ENCODE data around the gene ABI3BP. TPM values are rescaled to one million over a fixed set of nuclear protein-coding genes. Genes with fewer than 3 reads are reported as not detected.

Gene ABI3BP
- total RNA-seq, 1 experiment from 2014 or later = 0.15 TPM

- RAD21 ChIA-PET (ENCODE audit: low non-redundant PET in 1 of 2, low total read pairs in 2 of 2, uncharacterized antibody in 2 of 2, unreplicated experiment in 2 of 2) = no interaction called here
- intact Hi-C loops (cut with micrococcal nuclease) = loop anchor here (5.0 to 10.0 kb wide), 2 partner anchors 429 to 576 kb away; no protein-coding TSS in a partner anchor
- Histone ChIP-seq H3K27ac (ENCODE audit: low read depth, low read length) (no peak overlapping the region), H3K4me3 (replicated peaks in 1 of 2; ENCODE audit: low read depth in 1 of 2, low read length in 2 of 2) (no peak overlapping the region), H3K9me2 (ENCODE audit: insufficient read depth) (no peaks in the 10 kb centered on the region), H2AFZ (ENCODE audit: low read depth, low read length, poor library complexity, severe bottlenecking) (no peak overlapping the region), H3K9me3 (ENCODE audit: control insufficient read depth in 1 of 2, insufficient read depth in 1 of 2, low read depth in 1 of 2, low read length in 2 of 2) (no peaks in the 10 kb centered on the region), H4K20me1 (ENCODE audit: insufficient read depth) (no peaks in the 10 kb centered on the region), H3K4me1 (ENCODE audit: control insufficient read depth in 1 of 2, insufficient read depth in 2 of 2, low read length in 2 of 2) (no peaks in the 10 kb centered on the region), H3K79me2 (ENCODE audit: insufficient read depth, low read length) (no peaks in the 10 kb centered on the region), H3K4me2 (ENCODE audit: low read length) (no peak overlapping the region), H3K36me3 (ENCODE audit: control insufficient read depth in 1 of 2, insufficient read depth in 2 of 2, low read length in 2 of 2) (no peaks in the 10 kb centered on the region), H3K27me3 (ENCODE audit: insufficient read depth, low read length) (no peaks in the 10 kb centered on the region), H3K9ac (ENCODE audit: low read length) (no peak overlapping the region)
- peak; percentile 44; the same call in 1 of the 2 replicates for ATAC-seq
- POLR2A ChIA-PET = no interaction called here
- BruUV-seq (replicated peaks) = no TSS peak
- DNase-seq (ENCODE audit: low read depth, low spot score) = no peak
- CTCF ChIA-PET = interaction anchor here (3.0 kb wide), 1 partner anchor 305 kb away, joined by 51 read pairs; no protein-coding TSS in a partner anchor
- peak in 2 of 3 experiments; percentile 10 to 38; a peak in 3 of 6 replicates for TF ChIP-seq CTCF (IDR thresholded peaks at IDR 0.05 in 2 of 3, conservative IDR thresholded peaks at IDR 0.05 in 1 of 3; ENCODE audit: borderline replicate concordance in 1 of 3, insufficient read depth in 1 of 3, low read depth in 2 of 3, low read length in 2 of 3)
- no peak for TF ChIP-seq EZH2 (IDR thresholded peaks at IDR 0.05)
- peak; percentile 44 for TF ChIP-seq RAD21 (IDR thresholded peaks at IDR 0.05; ENCODE audit: low read depth)
These were observed 102.2 kb downstream of the ABI3BP start for GRCh38 chr3:100891033-100891432.

- RAD21 ChIA-PET (ENCODE audit: low non-redundant PET in 1 of 2, low total read pairs in 2 of 2, uncharacterized antibody in 2 of 2, unreplicated experiment in 2 of 2) = no interaction called here
- H3K9me2 ChIP-seq (ENCODE audit: insufficient read depth) = no peaks in the 10 kb centered on the region
- H2AFZ ChIP-seq (ENCODE audit: low read depth, low read length, poor library complexity, severe bottlenecking) = no peak overlapping the region
- H3K79me2 ChIP-seq (ENCODE audit: insufficient read depth, low read length) = no peaks in the 10 kb centered on the region
- H3K4me1 ChIP-seq (ENCODE audit: control insufficient read depth in 1 of 2, insufficient read depth in 2 of 2, low read length in 2 of 2) = no peaks in the 10 kb centered on the region
- no peak overlapping the region for H3K27ac ChIP-seq (ENCODE audit: low read depth, low read length)
- H3K9me3 ChIP-seq (ENCODE audit: control insufficient read depth in 1 of 2, insufficient read depth in 1 of 2, low read depth in 1 of 2, low read length in 2 of 2) = no peaks in the 10 kb centered on the region
- H3K9ac ChIP-seq (ENCODE audit: low read length) = no peak overlapping the region
- CTCF ChIA-PET = no interaction called here
- no peak for ATAC-seq
- intact Hi-C loops (cut with micrococcal nuclease) = no loop called here
- POLR2A ChIA-PET = no interaction called here
- no peak for TF ChIP-seq YY1 (IDR thresholded peaks at IDR 0.05; ENCODE audit: extremely low read depth, insufficient replicate concordance, low read depth, low read length)
- no peak for TF ChIP-seq SP1 (IDR thresholded peaks at IDR 0.05; ENCODE audit: low read depth)
- TF ChIP-seq JUND (IDR thresholded peaks at IDR 0.05) = no peak
- TF ChIP-seq CTCF (IDR thresholded peaks at IDR 0.05 in 2 of 3, conservative IDR thresholded peaks at IDR 0.05 in 1 of 3; ENCODE audit: borderline replicate concordance in 1 of 3, insufficient read depth in 1 of 3, low read depth in 2 of 3, low read length in 2 of 3) = no peak
- no peak for TF ChIP-seq FOSL1 (IDR thresholded peaks at IDR 0.05; ENCODE audit: low read depth)
- TF ChIP-seq CEBPB (IDR thresholded peaks at IDR 0.05; ENCODE audit: low read depth) = no peak
- no peak for TF ChIP-seq ELF1 (IDR thresholded peaks at IDR 0.05; ENCODE audit: borderline replicate concordance, low read depth)
- TF ChIP-seq EZH2 (IDR thresholded peaks at IDR 0.05) = no peak
- no peak for TF ChIP-seq ATF3 (IDR thresholded peaks at IDR 0.05)
- no peak for TF ChIP-seq ZFX (IDR thresholded peaks at IDR 0.05)
- TF ChIP-seq RAD21 (IDR thresholded peaks at IDR 0.05; ENCODE audit: low read depth) = no peak
- no peak for TF ChIP-seq SIN3A (IDR thresholded peaks at IDR 0.05; ENCODE audit: low read depth)
- no peak for TF ChIP-seq MAX (IDR thresholded peaks at IDR 0.05)
- TF ChIP-seq POLR2A (IDR thresholded peaks at IDR 0.05; ENCODE audit: borderline replicate concordance, extremely low read depth, insufficient read depth, insufficient read length) = no peak
- H3K4me3 ChIP-seq (replicated peaks in 1 of 2; ENCODE audit: low read depth in 1 of 2, low read length in 2 of 2) = no peak overlapping the region
- no peak for DNase-seq (ENCODE audit: low read depth, low spot score)
- BruUV-seq (replicated peaks) = no TSS peak
- no peaks in the 10 kb centered on the region for H3K27me3 ChIP-seq (ENCODE audit: insufficient read depth, low read length)
- H3K36me3 ChIP-seq (ENCODE audit: control insufficient read depth in 1 of 2, insufficient read depth in 2 of 2, low read length in 2 of 2) = no peaks in the 10 kb centered on the region
- H3K4me2 ChIP-seq (ENCODE audit: low read length) = no peak overlapping the region
- H4K20me1 ChIP-seq (ENCODE audit: insufficient read depth) = no peaks in the 10 kb centered on the region
These were observed 104.3 kb downstream of the ABI3BP start for GRCh38 chr3:100888881-100889280.
